ENCODE results near the gene HUWE1. TPM values are rescaled to one million over a fixed set of nuclear protein-coding genes. Genes with fewer than 3 reads are reported as not detected.
"Not testable (repeated sequence)": the region's sequence is repeated elsewhere in the genome, so short reads cannot be mapped to it uniquely, and the experiment has no call there.

Gene HUWE1
- total RNA-seq, result 178 TPM
- long read RNA-seq, partial matches to known transcripts, result 37 of 44 reads
- long read RNA-seq, other reads (novel, unspliced or antisense), result 5 of 44 reads

DNA sequence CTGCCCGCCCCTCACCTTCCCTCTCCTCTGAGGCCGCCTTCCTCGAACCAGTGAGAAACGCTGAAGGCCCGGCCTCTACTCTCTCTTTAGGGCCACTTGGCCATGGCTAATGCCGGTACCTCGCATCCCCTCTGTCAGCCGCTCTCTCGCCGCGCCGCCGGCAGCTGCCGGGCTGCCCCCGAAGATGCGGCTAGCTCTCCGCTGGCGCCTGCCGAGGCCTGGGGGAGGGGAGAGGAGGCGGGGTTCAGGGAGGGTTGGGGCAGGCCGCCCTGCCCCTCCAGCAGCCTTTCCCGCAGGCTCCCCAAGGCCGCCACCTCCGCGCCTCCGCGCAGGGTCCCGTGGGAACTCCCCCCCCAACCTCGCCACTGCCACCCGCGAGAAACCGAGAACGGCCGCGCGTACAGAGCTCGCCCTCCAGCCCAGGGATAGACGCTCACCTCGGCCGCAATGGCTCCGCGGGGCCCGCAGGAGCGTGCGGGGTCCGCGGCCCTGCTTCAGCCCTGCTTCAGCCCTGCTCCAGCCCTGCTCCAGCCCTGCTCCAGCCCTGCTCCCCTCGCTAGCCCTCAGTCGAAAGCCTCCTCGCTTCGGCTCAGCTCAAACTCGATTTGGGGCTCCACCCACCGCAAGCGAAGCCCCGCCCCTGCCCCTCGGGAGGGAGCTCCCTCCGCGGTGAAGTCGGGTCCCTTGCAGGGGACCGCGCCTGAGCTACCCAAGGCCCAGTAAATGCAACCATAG, at the start of gene HUWE1:
Gene HUWE1, minus strand, starts transcription at position 569 of the 735 bp plus-strand sequence. CDS start 32,612 bp downstream, outside the sequence.
- no peak for DNase-seq (ENCODE audit: low spot score)

DNA sequence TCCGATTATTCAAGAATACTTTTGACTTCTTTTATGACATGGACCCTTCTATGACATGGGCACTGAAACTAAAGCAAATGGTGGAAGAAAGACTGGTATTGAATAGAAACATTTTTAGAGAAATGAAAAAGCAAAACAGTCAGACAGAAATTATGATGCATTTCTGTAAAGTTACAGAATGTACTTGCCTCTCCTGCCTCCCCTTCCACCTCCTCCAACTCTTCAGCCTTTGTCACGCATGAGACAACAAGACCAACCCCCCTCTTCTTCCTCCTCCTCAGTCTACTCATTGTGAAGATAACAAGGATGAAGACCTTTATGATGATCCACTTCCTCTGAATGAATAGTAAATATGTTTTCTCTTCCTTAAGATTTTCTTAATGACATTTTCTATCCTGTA, 46.3 kb upstream of the HUWE1 start:
- no peak for DNase-seq (ENCODE audit: low spot score)

GRCh38 chrX:53729751-53730150, 43.2 kb upstream of the HUWE1 start:
- no peak for DNase-seq (ENCODE audit: low spot score)

- no peak for DNase-seq (ENCODE audit: low spot score)
Observed at GRCh38 chrX:53728506-53728905, 42.0 kb upstream of the HUWE1 start.

- no peak for DNase-seq (ENCODE audit: low spot score)
Observed at GRCh38 chrX:53724872-53725271, 38.4 kb upstream of the HUWE1 start.

- DNase-seq (ENCODE audit: low spot score), result no peak
Observed at GRCh38 chrX:53723381-53723780, 36.9 kb upstream of the HUWE1 start.

- not testable (repeated sequence) for DNase-seq (ENCODE audit: low spot score)
Observed at GRCh38 chrX:53721610-53722009, 35.1 kb upstream of the HUWE1 start.

- not testable (repeated sequence) for DNase-seq (ENCODE audit: low spot score)
Observed at GRCh38 chrX:53719666-53720065, 33.1 kb upstream of the HUWE1 start.

DNA sequence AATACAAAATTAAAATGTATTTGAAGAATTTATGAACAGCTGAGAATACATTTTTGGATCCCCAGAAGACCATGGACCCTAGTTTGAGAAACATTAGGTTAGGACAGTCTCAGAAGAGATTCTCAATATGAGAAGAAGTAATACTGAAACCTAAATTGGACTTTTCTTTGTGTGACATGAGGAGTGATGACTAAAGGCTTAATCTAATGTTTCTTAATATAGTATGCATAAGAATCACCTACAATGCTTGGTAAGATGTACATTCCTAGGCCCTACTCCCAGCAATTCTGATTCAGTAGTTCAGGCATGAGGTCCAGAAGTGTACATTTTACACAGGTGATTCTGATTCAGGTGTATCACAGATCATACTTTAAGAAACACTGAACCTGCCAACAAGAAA, 31.6 kb upstream of the HUWE1 start:
- no peak for DNase-seq (ENCODE audit: low spot score)

GRCh38 chrX:53717205-53717604, 30.7 kb upstream of the HUWE1 start:
- no peak for DNase-seq (ENCODE audit: low spot score)

DNA sequence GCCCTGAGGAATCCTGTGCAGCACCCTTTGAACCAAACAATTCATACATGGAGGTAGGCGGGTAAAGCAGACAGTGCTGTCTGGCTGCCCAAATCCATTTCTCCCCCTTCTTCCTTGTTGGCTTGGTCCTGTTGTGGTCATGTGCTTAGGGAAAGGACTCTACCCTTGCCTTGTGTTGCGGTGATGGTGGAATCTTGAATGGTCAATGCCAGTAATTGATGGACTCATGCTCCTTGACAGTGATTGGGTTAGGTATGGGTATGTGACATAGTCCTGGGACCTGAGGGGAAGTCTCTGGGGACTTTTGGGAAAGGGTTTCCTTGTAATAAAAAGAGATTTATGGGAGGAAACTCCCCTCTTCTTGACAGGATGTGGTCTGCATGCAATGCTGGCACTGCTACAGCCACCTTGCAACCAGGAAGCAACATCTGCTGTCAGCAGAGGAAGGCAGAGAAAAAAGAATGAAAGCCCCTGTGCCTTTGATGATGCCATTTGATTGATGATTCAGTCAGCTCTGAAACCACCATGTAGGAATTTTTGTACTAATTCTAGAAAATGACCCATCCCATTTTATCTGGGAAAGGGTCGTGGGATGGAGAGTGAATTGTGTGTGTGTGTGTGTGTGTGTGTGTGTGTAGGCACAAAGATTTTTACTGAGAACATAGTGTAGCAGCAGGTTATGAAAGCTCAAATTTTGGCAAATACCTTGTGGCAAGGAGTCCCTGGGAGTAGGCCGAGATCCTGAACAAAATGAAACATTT, 30.0 kb upstream of the HUWE1 start:
- no peak for DNase-seq (ENCODE audit: low spot score)

- DNase-seq (ENCODE audit: low spot score), result no peak
Observed at GRCh38 chrX:53715346-53715924, 28.9 kb upstream of the HUWE1 start.

DNA sequence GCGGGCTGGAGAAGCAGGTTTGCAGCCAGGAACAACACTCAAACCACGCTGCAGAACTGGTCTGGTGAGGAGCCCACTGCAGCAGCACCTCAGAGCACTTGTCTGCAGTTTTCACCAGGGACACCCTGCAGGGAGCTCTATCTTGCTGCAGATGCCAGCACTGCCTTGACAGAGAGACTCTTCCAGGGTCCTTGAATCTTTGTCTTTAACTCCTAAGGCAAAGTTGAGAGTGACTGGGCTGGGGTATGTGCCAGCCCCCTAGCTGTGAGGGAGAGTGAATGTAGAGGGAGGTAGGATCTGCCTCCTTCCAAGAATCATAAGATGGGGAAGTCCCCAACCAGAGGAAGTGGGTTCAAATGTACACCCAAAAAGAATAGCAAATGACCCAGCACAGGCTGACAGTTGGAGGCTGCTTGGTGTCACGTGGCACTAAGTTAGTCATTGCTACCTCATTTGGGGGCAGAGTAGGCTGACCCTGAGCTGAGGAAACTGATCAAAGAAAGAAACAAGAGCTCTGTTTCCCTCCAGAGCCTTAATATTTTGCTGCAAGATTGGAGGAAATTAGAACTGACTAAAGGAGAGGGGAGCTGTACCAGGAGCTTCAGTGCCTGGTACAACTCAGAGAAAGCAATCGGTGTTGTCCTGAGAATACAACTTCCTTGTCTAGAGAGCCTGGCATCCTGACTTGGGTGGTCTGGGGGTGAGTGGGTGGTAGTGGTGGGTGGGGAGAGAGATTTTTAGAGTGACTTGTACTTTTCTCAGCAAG, 28.2 kb upstream of the HUWE1 start:
- no peak for DNase-seq (ENCODE audit: low spot score)

DNA sequence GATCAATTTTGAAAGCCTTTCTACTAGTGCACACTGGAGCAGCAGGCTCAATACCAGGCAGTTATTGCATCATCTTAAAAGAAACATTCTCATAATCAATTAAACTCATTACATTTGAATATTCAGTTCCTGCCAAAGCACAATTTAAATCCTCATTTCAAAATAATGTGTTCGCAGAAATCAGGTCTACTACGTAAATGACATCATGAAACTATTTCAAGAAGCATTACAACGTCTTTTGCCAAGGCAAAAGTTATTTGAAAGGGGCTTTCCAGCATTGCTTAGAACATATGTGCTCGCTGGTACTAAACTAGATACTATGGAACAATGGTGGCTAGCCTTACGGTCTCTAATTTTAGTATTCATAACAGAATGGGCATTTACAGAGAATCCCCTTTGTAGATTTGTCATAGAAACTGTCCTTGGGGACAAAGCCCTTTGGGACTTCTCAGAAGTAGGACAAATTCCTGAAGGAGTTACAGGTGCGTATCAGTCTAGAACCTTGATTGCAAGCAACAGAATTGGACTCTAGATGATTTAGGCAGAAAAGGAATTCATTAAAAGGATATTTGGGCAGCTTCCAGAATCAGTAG, 27.6 kb upstream of the HUWE1 start:
- DNase-seq (ENCODE audit: low spot score), result no peak

- DNase-seq (ENCODE audit: low spot score), result no peak
Observed at GRCh38 chrX:53711436-53711835, 24.9 kb upstream of the HUWE1 start.

DNA sequence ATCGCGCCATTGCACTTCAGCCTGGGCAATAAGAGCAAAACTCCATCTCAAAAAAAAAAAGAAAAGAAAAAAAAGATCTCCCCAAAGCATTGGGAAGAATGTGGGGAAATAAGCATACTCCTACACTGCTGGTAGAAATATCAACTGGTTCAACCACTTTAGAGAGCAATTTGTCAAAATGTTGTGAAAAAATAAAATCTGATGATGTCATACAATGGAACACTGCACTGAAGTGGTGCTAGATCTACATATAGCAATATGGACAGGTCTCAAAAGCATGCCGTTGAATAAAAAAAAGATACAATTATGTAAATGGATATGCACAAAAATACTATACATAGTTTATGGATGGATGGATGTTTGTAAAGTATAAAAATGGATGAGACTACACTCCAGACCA, 18.3 kb upstream of the HUWE1 start:
- no peak for DNase-seq (ENCODE audit: low spot score)

DNA sequence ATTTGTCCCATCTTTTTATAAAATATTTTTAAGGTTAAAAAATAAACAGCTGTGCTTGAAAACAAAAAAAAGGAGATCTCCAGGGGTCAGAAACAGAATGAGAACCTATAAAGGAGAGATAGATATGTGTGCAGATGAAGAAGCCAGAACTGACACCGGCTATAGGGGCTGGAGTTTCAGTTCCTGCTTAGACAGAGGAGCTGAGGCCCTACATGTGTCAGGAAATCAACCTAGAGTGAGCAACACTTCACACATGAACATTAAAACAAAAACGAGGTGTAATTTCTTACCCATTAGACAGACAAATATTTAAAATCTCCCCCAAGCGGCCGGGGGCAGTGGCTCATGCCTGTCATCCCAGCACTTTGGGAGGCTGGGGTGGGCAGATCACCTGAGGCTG, 17.8 kb upstream of the HUWE1 start:
- no peak for DNase-seq (ENCODE audit: low spot score)

GRCh38 chrX:53695946-53696549, 9.5 kb upstream of the HUWE1 start:
- DNase-seq (ENCODE audit: low spot score), result no peak

- DNase-seq (ENCODE audit: low spot score), result no peak
Observed at GRCh38 chrX:53694642-53695041, 8.1 kb upstream of the HUWE1 start.

DNA sequence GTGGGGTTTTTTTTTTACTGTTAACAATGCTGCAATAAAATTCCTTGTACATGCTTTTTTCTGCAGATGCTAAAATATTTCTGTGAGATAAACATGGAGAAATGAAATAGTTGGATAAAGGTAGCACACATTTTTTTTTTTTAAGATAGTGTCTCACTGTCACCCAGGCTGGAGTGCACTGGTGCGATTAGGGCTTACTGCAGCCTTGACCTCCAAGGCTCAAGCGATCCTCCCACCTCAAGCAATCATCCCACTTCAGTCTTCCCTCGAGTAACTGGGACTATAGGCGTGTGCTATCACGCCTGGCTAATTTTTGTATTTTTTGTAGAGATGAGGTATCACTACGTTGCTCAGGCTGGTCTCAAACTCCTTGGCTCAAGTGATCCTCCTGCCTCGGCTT, 1.8 kb upstream of the HUWE1 start:
- DNase-seq (ENCODE audit: low spot score), result no peak

- DNase-seq (ENCODE audit: low spot score), result no peak
Observed at GRCh38 chrX:53685711-53686110, 808 bp downstream of the HUWE1 start.
